ENCODE results near the gene TBC1D9.

Gene TBC1D9

GRCh38 chr4:140690093-140690492, 66.1 kb downstream of the TBC1D9 start:
- DNase-seq (ENCODE audit: low spot score): no peak

- DNase-seq (ENCODE audit: low spot score): no peak
These were observed 66.6 kb downstream of the TBC1D9 start for GRCh38 chr4:140689623-140690022.

- DNase-seq (ENCODE audit: low spot score): no peak
These were observed 67.2 kb downstream of the TBC1D9 start for GRCh38 chr4:140688711-140689598.

- DNase-seq (ENCODE audit: low spot score): no peak
These were observed 69.4 kb downstream of the TBC1D9 start for GRCh38 chr4:140686796-140687195.

GRCh38 chr4:140684314-140684713, 71.9 kb downstream of the TBC1D9 start:
- DNase-seq (ENCODE audit: low spot score): no peak

GRCh38 chr4:140681201-140681600, 75.0 kb downstream of the TBC1D9 start:
- no peak for DNase-seq (ENCODE audit: low spot score)

GRCh38 chr4:140680686-140681085, 75.5 kb downstream of the TBC1D9 start:
- no peak for DNase-seq (ENCODE audit: low spot score)

- no peak for DNase-seq (ENCODE audit: low spot score)
These were observed 76.6 kb downstream of the TBC1D9 start for GRCh38 chr4:140679576-140679975.

GRCh38 chr4:140675599-140676231, 80.5 kb downstream of the TBC1D9 start:
- no peak for DNase-seq (ENCODE audit: low spot score)

- no peak for DNase-seq (ENCODE audit: low spot score)
These were observed 82.5 kb downstream of the TBC1D9 start for GRCh38 chr4:140673729-140674128.

- no peak for DNase-seq (ENCODE audit: low spot score)
These were observed 83.8 kb downstream of the TBC1D9 start for GRCh38 chr4:140672416-140672815.

GRCh38 chr4:140668111-140668510, 88.1 kb downstream of the TBC1D9 start:
- no peak for DNase-seq (ENCODE audit: low spot score)

GRCh38 chr4:140666889-140667614, 89.1 kb downstream of the TBC1D9 start:
- DNase-seq (ENCODE audit: low spot score): no peak

- no peak for DNase-seq (ENCODE audit: low spot score)
These were observed 93.9 kb downstream of the TBC1D9 start for GRCh38 chr4:140662082-140662869.

GRCh38 chr4:140661550-140661949, 94.6 kb downstream of the TBC1D9 start:
- DNase-seq (ENCODE audit: low spot score): no peak

GRCh38 chr4:140659943-140660700, 96.1 kb downstream of the TBC1D9 start:
- DNase-seq (ENCODE audit: low spot score): no peak

- no peak for DNase-seq (ENCODE audit: low spot score)
These were observed 101.7 kb downstream of the TBC1D9 start for GRCh38 chr4:140654495-140654814.

GRCh38 chr4:140653718-140654494, 102.3 kb downstream of the TBC1D9 start:
- no peak for DNase-seq (ENCODE audit: low spot score)

GRCh38 chr4:140652601-140653000, 103.6 kb downstream of the TBC1D9 start:
- no peak for DNase-seq (ENCODE audit: low spot score)

GRCh38 chr4:140648716-140649308, 107.4 kb downstream of the TBC1D9 start:
- DNase-seq (ENCODE audit: low spot score): no peak
